Activated CD4-positive, alpha-beta memory T cell treated with anti-CD3 and anti-CD28 coated beads, Interleukin-2, amount 10 ng/mL, durations not matched to agents 7 days and 5 days (primary cell): ENCODE measurements around the gene FUT7. TPM values are rescaled to one million over a fixed set of nuclear protein-coding genes. Genes with fewer than 3 reads are reported as not detected.

Source experiments
- CTCF ChIA-PET: fragments of 350-600 bp; sonication (Branson Sonifier 250); formaldehyde crosslinking; loops from one replicate; lab custom pipeline; 2021; ENCODE audit warnings: antibody characterized with exemption, inconsistent platforms; lab: Charles Lee
- POLR2A ChIA-PET: fragments of 350-600 bp; sonication (Branson Sonifier 250); formaldehyde crosslinking; loops from one replicate; lab custom pipeline; 2021; ENCODE audit warnings: antibody characterized with exemption; lab: Charles Lee
- DNase-seq: peaks from one replicate; pipeline ENCODE4 v3.0.0-alpha.2; 2020
- H3K27ac Mint-ChIP-seq: one replicate; pipeline ENCODE4 v1.8.0; 2021; ENCODE audit warnings: mild to moderate bottlenecking, mixed read lengths
- H3K27me3 Mint-ChIP-seq: one replicate; pipeline ENCODE4 v1.8.0; 2021; ENCODE audit warnings: mixed read lengths
- H3K36me3 Mint-ChIP-seq: one replicate; pipeline ENCODE4 v1.8.0; 2021; ENCODE audit warnings: low read depth, mixed read lengths
- H3K4me1 Mint-ChIP-seq: one replicate; pipeline ENCODE4 v1.8.0; 2021; ENCODE audit warnings: mixed read lengths
- H3K4me3 Mint-ChIP-seq: one replicate; pipeline ENCODE4 v1.8.0; 2021; ENCODE audit warnings: mild to moderate bottlenecking, mixed read lengths
- H3K9me3 Mint-ChIP-seq: one replicate; pipeline ENCODE4 v1.8.0; 2021; ENCODE audit warnings: mixed read lengths
- total RNA-seq, 2 experiments: library from RNA; stranded (reverse); gene quantifications; one replicate each; pipeline ENCODE4 v1.2.3, GENCODE V29; 2021

FUT7 gene
- total RNA-seq, 2 experiments from 2014 or later, result 9.9 to 10.4 TPM

- Mint-ChIP-seq H3K27me3 (peaks cover 46% of the 10 kb centered on the region), H3K27ac (no peak overlapping the region), H3K4me1 (peaks cover 8% of the 10 kb centered on the region), H3K36me3 (peaks cover 3% of the 10 kb centered on the region), H3K9me3 (no peaks in the 10 kb centered on the region), H3K4me3 (no peak overlapping the region)
- DNase-seq, result no peak
- CTCF ChIA-PET, result no interaction called here
- POLR2A ChIA-PET, result interaction anchor here (1.1 to 1.7 kb wide), 3 partner anchors 10 to 41 kb away, joined by 3 to 5 read pairs (median 3); partner anchors contain the start of gene CLIC3
Measured at GRCh38 chr9:136985853-136986252, 46.0 kb downstream of the FUT7 start.

GRCh38 chr9:136985027-136985602 lies 46.8 kb downstream of the FUT7 start:
- peaks cover 3% of the 10 kb centered on the region for H3K36me3 Mint-ChIP-seq
- no peak for DNase-seq
- H3K4me3 Mint-ChIP-seq, result no peak overlapping the region
- POLR2A ChIA-PET, result interaction anchor here (1.7 kb wide), 1 partner anchor 11 kb away, joined by 5 read pairs; the partner anchor contains the start of gene CLIC3
- no peak overlapping the region for H3K27ac Mint-ChIP-seq
- H3K4me1 Mint-ChIP-seq, result peaks cover 4% of the 10 kb centered on the region
- CTCF ChIA-PET, result interaction anchor here (0.7 kb wide), 1 partner anchor 19 kb away, joined by 3 read pairs; no protein-coding TSS in a partner anchor
- H3K9me3 Mint-ChIP-seq, result no peaks in the 10 kb centered on the region
- H3K27me3 Mint-ChIP-seq, result peaks cover 41% of the 10 kb centered on the region

GRCh38 chr9:136984464-136985026 lies 47.3 kb downstream of the FUT7 start:
- Mint-ChIP-seq H3K27me3 (peaks cover 35% of the 10 kb centered on the region), H3K36me3 (peaks cover 3% of the 10 kb centered on the region), H3K4me1 (peaks cover 4% of the 10 kb centered on the region), H3K9me3 (no peaks in the 10 kb centered on the region), H3K4me3 (no peak overlapping the region), H3K27ac (no peak overlapping the region)
- ChIA-PET POLR2A (interaction anchor here (1.7 kb wide), 1 partner anchor 11 kb away, joined by 5 read pairs; the partner anchor contains the start of gene CLIC3), CTCF (interaction anchor here (0.7 kb wide), 1 partner anchor 19 kb away, joined by 3 read pairs; no protein-coding TSS in a partner anchor)
- DNase-seq, result no peak

- no peak overlapping the region for H3K4me3 Mint-ChIP-seq
- POLR2A ChIA-PET, result no interaction called here
- no peak overlapping the region for H3K27ac Mint-ChIP-seq
Measured at GRCh38 chr9:136983656-136984314, 48.1 kb downstream of the FUT7 start.

GRCh38 chr9:136983167-136983566 lies 48.7 kb downstream of the FUT7 start:
- DNase-seq, result no peak
- H3K36me3 Mint-ChIP-seq, result peaks cover 3% of the 10 kb centered on the region
- H3K27me3 Mint-ChIP-seq, result peaks cover 26% of the 10 kb centered on the region
- no peaks in the 10 kb centered on the region for H3K9me3 Mint-ChIP-seq
- no peak overlapping the region for H3K27ac Mint-ChIP-seq
- POLR2A ChIA-PET, result no interaction called here
- H3K4me3 Mint-ChIP-seq, result no peak overlapping the region
- CTCF ChIA-PET, result no interaction called here
- H3K4me1 Mint-ChIP-seq, result peaks cover 4% of the 10 kb centered on the region

More at GRCh38 chr9:136983656-136984314, 48.1 kb downstream of the FUT7 start:
- CTCF ChIA-PET, result no interaction called here
- DNase-seq, result no peak
- H3K36me3 Mint-ChIP-seq, result peaks cover 3% of the 10 kb centered on the region
- peaks cover 30% of the 10 kb centered on the region for H3K27me3 Mint-ChIP-seq
- H3K9me3 Mint-ChIP-seq, result no peaks in the 10 kb centered on the region
- H3K4me1 Mint-ChIP-seq, result peaks cover 4% of the 10 kb centered on the region

- Mint-ChIP-seq H3K4me3 (no peak within 1 kb of the TSS), H3K9me3 (no peaks in the 10 kb centered on the region), H3K4me1 (peaks cover 4% of the 10 kb centered on the region), H3K27ac (no peak within 1 kb of the TSS), H3K36me3 (peaks cover 3% of the 10 kb centered on the region), H3K27me3 (peaks cover 20% of the 10 kb centered on the region)
- ChIA-PET POLR2A (interaction anchor here (1.4 kb wide), 1 partner anchor 9 kb away, joined by 5 read pairs; no protein-coding TSS in a partner anchor), CTCF (no interaction called here)
- no peak for DNase-seq
Measured at GRCh38 chr9:136982232-136983051, 49.4 kb downstream of the FUT7 start, which contains the start of gene LCNL1. TSS of gene LCNL1 (plus strand) at chr9:136982993. CDS start at chr9:136983587, 594 bp downstream.

GRCh38 chr9:136981588-136982231 lies 50.2 kb downstream of the FUT7 start:
- H3K27ac Mint-ChIP-seq, result no peak overlapping the region
- ChIA-PET CTCF (no interaction called here), POLR2A (interaction anchor here (1.4 kb wide), 1 partner anchor 10 kb away, joined by 5 read pairs; no protein-coding TSS in a partner anchor)

GRCh38 chr9:136980669-136981478 lies 51.0 kb downstream of the FUT7 start:
- no peak overlapping the region for H3K4me3 Mint-ChIP-seq
- CTCF ChIA-PET, result no interaction called here
- peaks cover 14% of the 10 kb centered on the region for H3K27me3 Mint-ChIP-seq
- H3K36me3 Mint-ChIP-seq, result peaks cover 3% of the 10 kb centered on the region
- no peak for DNase-seq
- no peak overlapping the region for H3K27ac Mint-ChIP-seq
- POLR2A ChIA-PET, result no interaction called here
- H3K4me1 Mint-ChIP-seq, result peaks cover 14% of the 10 kb centered on the region
- H3K9me3 Mint-ChIP-seq, result no peaks in the 10 kb centered on the region

More at GRCh38 chr9:136981588-136982231, 50.2 kb downstream of the FUT7 start:
- Mint-ChIP-seq H3K36me3 (peaks cover 3% of the 10 kb centered on the region), H3K4me3 (no peak overlapping the region), H3K27me3 (peaks cover 18% of the 10 kb centered on the region), H3K4me1 (peaks cover 8% of the 10 kb centered on the region), H3K9me3 (no peaks in the 10 kb centered on the region)
- no peak for DNase-seq

Other genes starting within 250 kb of the FUT7 start
- gene TMEM141, start 240.7 kb downstream of the FUT7 start, total RNA-seq, result 10 to 100 TPM; 39.6 to 42.9 TPM
- 1 to 10 TPM in 1 of 2 experiments, under 1 TPM in 1; 0.96 to 1.4 TPM for gene CCDC183, start 235.8 kb downstream of the FUT7 start, total RNA-seq
- gene RABL6, start 224.1 kb downstream of the FUT7 start, total RNA-seq, result 10 to 100 TPM; 96.0 to 96.2 TPM
- 1 to 10 TPM; 8.7 TPM for gene AJM1, start 189.6 kb downstream of the FUT7 start, total RNA-seq
- gene PHPT1, start 182.7 kb downstream of the FUT7 start, total RNA-seq, result 10 to 100 TPM; 82.3 to 85.4 TPM
- 10 to 100 TPM; 12.5 to 13.6 TPM for gene MAMDC4, start 179.7 kb downstream of the FUT7 start, total RNA-seq
- 100 to 1,000 TPM; 301 to 316 TPM for gene EDF1, start 165.8 kb downstream of the FUT7 start, total RNA-seq
- gene TRAF2, start 145.6 kb downstream of the FUT7 start, total RNA-seq, result 10 to 100 TPM; 43.6 to 45.7 TPM
- 100 to 1,000 TPM; 118 to 119 TPM for gene FBXW5, start 87.3 kb downstream of the FUT7 start, total RNA-seq
- gene C8G, start 86.8 kb downstream of the FUT7 start, total RNA-seq, result 1 to 10 TPM; 1.5 to 3.2 TPM
- gene LCN12, start 79.8 kb downstream of the FUT7 start, total RNA-seq, result 1 to 10 TPM; 2.5 to 2.9 TPM
- gene PTGDS, start 54.6 kb downstream of the FUT7 start, total RNA-seq, result 10 to 100 TPM; 44.2 to 45.4 TPM
- gene LCNL1, start 49.1 kb downstream of the FUT7 start, total RNA-seq, result 1 to 10 TPM in 1 of 2 experiments, under 1 TPM in 1; 0.98 to 1.0 TPM
- 10 to 100 TPM; 64.4 to 68.5 TPM for gene PAXX, start 39.7 kb downstream of the FUT7 start, total RNA-seq
- 1 to 10 TPM; 3.7 to 4.9 TPM for gene CLIC3, start 35.5 kb downstream of the FUT7 start, total RNA-seq
- gene ABCA2, start 3.9 kb downstream of the FUT7 start, total RNA-seq, result 10 to 100 TPM; 55.5 to 65.9 TPM
- gene NPDC1, start 14.1 kb upstream of the FUT7 start, total RNA-seq, result 10 to 100 TPM; 82.8 to 89.2 TPM
- under 1 TPM; 0.15 to 0.40 TPM for gene ENTPD2, start 22.0 kb upstream of the FUT7 start, total RNA-seq
- gene SAPCD2, start 38.5 kb upstream of the FUT7 start, total RNA-seq, result 10 to 100 TPM; 26.8 to 27.0 TPM
- 10 to 100 TPM; 20.2 to 21.9 TPM for gene UAP1L1, start 45.4 kb upstream of the FUT7 start, total RNA-seq
- gene MAN1B1, start 54.9 kb upstream of the FUT7 start, total RNA-seq, result 10 to 100 TPM; 51.4 to 51.9 TPM
- gene DPP7, start 82.6 kb upstream of the FUT7 start, total RNA-seq, result 100 to 1,000 TPM; 253 to 257 TPM
- gene GRIN1, start 107.1 kb upstream of the FUT7 start, total RNA-seq, result under 1 TPM; 0.40 to 0.43 TPM
- not detected for gene LRRC26, start 138.0 kb upstream of the FUT7 start, total RNA-seq
- not detected for gene TMEM210, start 140.0 kb upstream of the FUT7 start, total RNA-seq
- gene ANAPC2, start 156.5 kb upstream of the FUT7 start, total RNA-seq, result 10 to 100 TPM; 53.3 to 57.8 TPM
- gene SSNA1, start 156.6 kb upstream of the FUT7 start, total RNA-seq, result 10 to 100 TPM; 70.0 to 76.3 TPM
- gene TPRN, start 168.7 kb upstream of the FUT7 start, total RNA-seq, result 1 to 10 TPM; 8.5 to 9.4 TPM
- gene TMEM203, start 173.6 kb upstream of the FUT7 start, total RNA-seq, result 10 to 100 TPM; 28.9 to 29.2 TPM
- 10 to 100 TPM; 27.7 to 30.0 TPM for gene NDOR1, start 173.6 kb upstream of the FUT7 start, total RNA-seq
- 1 to 10 TPM; 2.2 to 2.5 TPM for gene RNF208, start 190.2 kb upstream of the FUT7 start, total RNA-seq
- gene CYSRT1, start 193.1 kb upstream of the FUT7 start, total RNA-seq, result under 1 TPM; 0.86 to 0.93 TPM
- gene RNF224, start 195.4 kb upstream of the FUT7 start, total RNA-seq, result under 1 TPM in 1 of 2 experiments, not detected in 1; 0.20 TPM
- not detected for gene SLC34A3, start 198.8 kb upstream of the FUT7 start, total RNA-seq
- 100 to 1,000 TPM; 314 to 319 TPM for gene TUBB4B, start 209.2 kb upstream of the FUT7 start, total RNA-seq
- not detected for gene STPG3, start 219.2 kb upstream of the FUT7 start, total RNA-seq
- 10 to 100 TPM; 58.8 to 59.6 TPM for gene NELFB, start 223.2 kb upstream of the FUT7 start, total RNA-seq
- gene TOR4A, start 245.6 kb upstream of the FUT7 start, total RNA-seq, result 10 to 100 TPM; 22.4 to 23.2 TPM